Thyroid gland (tissue), 4 donors: ENCODE data around the gene JPH4. TPM values are rescaled to one million over a fixed set of nuclear protein-coding genes. Genes with fewer than 3 reads are reported as not detected.

Experiments
- DNase-seq, 2 donors: peaks; one replicate each; pipeline ENCODE4 v3.0.0-alpha.2; 2019
- H3K27ac ChIP-seq, 3 donors: fragments of 200-600 bp; sonication (generic); 1 replicate in 2 of 3; 2 replicates in 1 of 3; pipeline ENCODE4 v1.5.1; 2016 to 2019; ENCODE audit warnings: mild to moderate bottlenecking in 1 of 3, moderate library complexity in 1 of 3
- H3K27me3 ChIP-seq: fragments of 200-600 bp; sonication (generic); one replicate; pipeline ENCODE4 v1.5.1; 2019
- H3K36me3 ChIP-seq, 2 donors: fragments of 200-600 bp; sonication (generic); one replicate each; pipeline ENCODE4 v1.5.1; 2016 to 2019
- H3K4me1 ChIP-seq, 2 donors: fragments of 200-600 bp; sonication (generic); one replicate each; pipeline ENCODE4 v1.5.1; 2017 to 2019
- H3K4me3 ChIP-seq, 3 donors: fragments of 200-600 bp; sonication (generic); replicated peaks in 1 of 3; 1 replicate in 2 of 3; 2 replicates in 1 of 3; pipeline ENCODE4 v1.5.1; 2016; ENCODE audit warnings: mild to moderate bottlenecking in 1 of 3
- H3K9me3 ChIP-seq: fragments of 200-600 bp; sonication (generic); one replicate; pipeline ENCODE4 v1.5.1; 2017
- CTCF ChIP-seq, 6 experiments: fragments of 200-600 bp in 3 of 6; fragments of 450-650 bp in 3 of 6; sonication (generic) in 3 of 6; IDR thresholded peaks; one replicate each; pipeline ENCODE4 v1.5.1; 2016 to 2019; ENCODE audit warnings: antibody characterized with exemption in 6 of 6, mild to moderate bottlenecking in 2 of 6, inconsistent platforms in 1 of 6, moderate library complexity in 1 of 6
- POLR2A ChIP-seq, 2 donors: fragments of 450-650 bp; IDR thresholded peaks; one replicate each; pipeline ENCODE4 v1.6.1; 2017; ENCODE audit warnings: antibody characterized with exemption in 2 of 2, mild to moderate bottlenecking in 2 of 2, moderate library complexity in 1 of 2
- WGBS, 2 donors: methylation state at CpG; one replicate each; pipeline ENCODE4 v1.1.5; 2017; 5-methylcytosine and 5-hydroxymethylcytosine counted together
- intact Hi-C: fragments of 100-400 bp; cut with DNase I; formaldehyde crosslinking; loops from one replicate; pipeline ENCODE4 v1.15.1; 2023
- total RNA-seq, 4 donors: library from RNA; depleted of rRNA; stranded (reverse); fragments of >200 nt; gene quantifications; one replicate each; pipeline ENCODE4 v1.2.3, GENCODE V29; 2016

JPH4 gene
- total RNA-seq, 4 donors from 2014 or later: 0.11 to 0.54 (median 0.27) TPM; not detected in 1

GRCh38 chr14:23577710-23578392 lies 739 bp downstream of the JPH4 start:
- H3K27ac ChIP-seq: no peak overlapping the region
- H3K4me1 ChIP-seq: peaks cover 6 to 20% of the 10 kb centered on the region in 2 donors
- no peak overlapping the region for H3K4me3 ChIP-seq
- no peaks in the 10 kb centered on the region for H3K36me3 ChIP-seq
- peaks cover 31% of the 10 kb centered on the region for H3K27me3 ChIP-seq
- intact Hi-C loops: no loop called here
- TF ChIP-seq POLR2A (IDR thresholded peaks at IDR 0.05): no peak
- TF ChIP-seq CTCF (IDR thresholded peaks at IDR 0.05): no peak
- H3K9me3 ChIP-seq: no peaks in the 10 kb centered on the region
- no peak for DNase-seq
- WGBS, 2 donors: 3 to 5% methylated on average over 20 to 22 of the region's 24 CpGs

- 4 to 5% methylated on average over 12 to 17 of the region's 67 CpGs for WGBS, 2 donors
- Histone ChIP-seq H3K4me1 (peaks cover 6 to 20% of the 10 kb centered on the region in 2 donors), H3K36me3 (no peaks in the 10 kb centered on the region), H3K9me3 (no peaks in the 10 kb centered on the region), H3K27me3 (peaks cover 31% of the 10 kb centered on the region), H3K27ac (no peak overlapping the region), H3K4me3 (no peak overlapping the region)
- intact Hi-C loops: no loop called here
- peak; percentile 37 to 41 for DNase-seq
- TF ChIP-seq CTCF (IDR thresholded peaks at IDR 0.05) (no peak), POLR2A (IDR thresholded peaks at IDR 0.05) (no peak)
Measured at GRCh38 chr14:23577004-23577681, 1.4 kb downstream of the JPH4 start.

- Histone ChIP-seq H3K4me1 (peaks cover 6 to 20% of the 10 kb centered on the region in 2 donors), H3K9me3 (no peaks in the 10 kb centered on the region), H3K27me3 (peaks cover 31% of the 10 kb centered on the region), H3K27ac (no peak overlapping the region), H3K4me3 (no peak overlapping the region), H3K36me3 (no peaks in the 10 kb centered on the region)
- DNase-seq: no peak
- TF ChIP-seq CTCF (IDR thresholded peaks at IDR 0.05): no peak
- no peak for TF ChIP-seq POLR2A (IDR thresholded peaks at IDR 0.05)
- 77 to 79% methylated on average over 5 of the region's 5 CpGs for WGBS, 2 donors
- intact Hi-C loops: no loop called here
Measured at GRCh38 chr14:23573384-23574015, 5.1 kb downstream of the JPH4 start.

GRCh38 chr14:23572836-23573235 lies 5.8 kb downstream of the JPH4 start:
- peaks cover 31% of the 10 kb centered on the region for H3K27me3 ChIP-seq
- 53 to 59% methylated on average over 4 of the region's 4 CpGs for WGBS, 2 donors
- H3K36me3 ChIP-seq: no peaks in the 10 kb centered on the region
- no peak for DNase-seq
- intact Hi-C loops: no loop called here
- TF ChIP-seq POLR2A (IDR thresholded peaks at IDR 0.05) (no peak), CTCF (IDR thresholded peaks at IDR 0.05) (no peak)
- H3K4me1 ChIP-seq: peaks cover 6 to 20% of the 10 kb centered on the region in 2 donors
- no peak overlapping the region for H3K27ac ChIP-seq
- no peaks in the 10 kb centered on the region for H3K9me3 ChIP-seq
- no peak overlapping the region for H3K4me3 ChIP-seq

GRCh38 chr14:23572524-23572828 lies 6.1 kb downstream of the JPH4 start:
- Histone ChIP-seq H3K27me3 (peaks cover 28% of the 10 kb centered on the region), H3K27ac (no peak overlapping the region)
- no peak for TF ChIP-seq POLR2A (IDR thresholded peaks at IDR 0.05)
- no peak for TF ChIP-seq CTCF (IDR thresholded peaks at IDR 0.05)

More at GRCh38 chr14:23572524-23572828, 6.1 kb downstream of the JPH4 start:
- Histone ChIP-seq H3K36me3 (no peaks in the 10 kb centered on the region), H3K4me1 (peaks cover 6 to 17% of the 10 kb centered on the region in 2 donors), H3K9me3 (no peaks in the 10 kb centered on the region), H3K4me3 (no peak overlapping the region)
- intact Hi-C loops: no loop called here
- no peak for DNase-seq
- 62 to 68% methylated on average over 4 of the region's 4 CpGs for whole genome bisulfite sequencing, 2 donors
